SK-N-SH treated with all-trans-retinoic acid at 6 μM for 48 hours (cell line): ENCODE data around the gene TLNRD1.
A peak's percentile ranks its signal among the peaks of the same experiment; 100 is the strongest.

ENCODE experiments used
- ATAC-seq: fragments of 200-7000 bp; cut with Tn5 transposase; 3 replicates; pipeline ENCODE4 v1.9.1; 2020; ENCODE audit warnings: mild to moderate bottlenecking, moderate library complexity
- ARNTL ChIP-seq: fragments of 450-650 bp; formaldehyde crosslinking; IDR thresholded peaks from 2 replicates; pipeline ENCODE4 v1.5.0; 2020; ENCODE audit warnings: low read depth, mild to moderate bottlenecking, moderate library complexity, borderline replicate concordance
- BACH2 ChIP-seq: fragments of 250-450 bp; sonication (Bioruptor Pico); IDR thresholded peaks from 2 replicates; pipeline ENCODE4 v1.9.0; 2021; ENCODE audit warnings: mild to moderate bottlenecking, borderline replicate concordance
- CSDC2 ChIP-seq: fragments of 250-450 bp; sonication (Bioruptor Pico); IDR thresholded peaks from 2 replicates; pipeline ENCODE4 v1.5.0; 2020; ENCODE audit warnings: mild to moderate bottlenecking, moderate library complexity
- GLIS3 ChIP-seq: fragments of 250-450 bp; sonication (Bioruptor Pico); IDR thresholded peaks from 2 replicates; pipeline ENCODE4 v1.5.0; 2020; ENCODE audit warnings: mild to moderate bottlenecking, moderate library complexity
- ISL1 ChIP-seq: fragments of 250-450 bp; sonication (Bioruptor Pico); IDR thresholded peaks from 2 replicates; pipeline ENCODE4 v2.1.2; 2022; ENCODE audit warnings: mild to moderate bottlenecking, moderate library complexity
- OSR1 ChIP-seq: fragments of 250-450 bp; sonication (Bioruptor Pico); IDR thresholded peaks from 2 replicates; pipeline ENCODE4 v1.8.0; 2022; ENCODE audit warnings: moderate library complexity, mild to moderate bottlenecking, inconsistent platforms
- PPARA ChIP-seq: fragments of 250-450 bp; sonication (Bioruptor Pico); IDR thresholded peaks from 2 replicates; pipeline ENCODE4 v1.5.0; 2020; ENCODE audit warnings: mild to moderate bottlenecking, borderline replicate concordance
- RARB ChIP-seq: fragments of 250-450 bp; sonication (Bioruptor Pico); IDR thresholded peaks from 2 replicates; pipeline ENCODE4 v1.8.0; 2021; ENCODE audit warnings: mild to moderate bottlenecking, moderate library complexity
- SNAI2 ChIP-seq: fragments of 250-450 bp; sonication (Bioruptor Pico); IDR thresholded peaks from 2 replicates; pipeline ENCODE4 v1.5.0; 2020; ENCODE audit warnings: mild to moderate bottlenecking, moderate library complexity
- TCF4 ChIP-seq: fragments of 250-450 bp; sonication (Bioruptor Pico); IDR thresholded peaks from 2 replicates; pipeline ENCODE4 v1.8.0; 2021; ENCODE audit warnings: mild to moderate bottlenecking, moderate library complexity, borderline replicate concordance
- TOX ChIP-seq: fragments of 250-450 bp; sonication (Bioruptor Pico); IDR thresholded peaks from 2 replicates; pipeline ENCODE4 v1.8.0; 2021; ENCODE audit warnings: mild to moderate bottlenecking, moderate library complexity, borderline replicate concordance
- ZC3H10 ChIP-seq: fragments of 250-450 bp; sonication (Bioruptor Pico); IDR thresholded peaks from 2 replicates; pipeline ENCODE4 v1.5.1; 2021; ENCODE audit warnings: mild to moderate bottlenecking, moderate library complexity
- ZFP3 ChIP-seq: fragments of 250-450 bp; sonication (Bioruptor Pico); IDR thresholded peaks from 2 replicates; pipeline ENCODE4 v1.5.0; 2020; ENCODE audit warnings: mild to moderate bottlenecking, moderate library complexity
- ZFP30 ChIP-seq: fragments of 450-650 bp; formaldehyde crosslinking; IDR thresholded peaks from 2 replicates; pipeline ENCODE4 v1.5.0; 2022; ENCODE audit warnings: mild to moderate bottlenecking, moderate library complexity
- ZNF565 ChIP-seq: fragments of 450-650 bp; formaldehyde crosslinking; conservative IDR thresholded peaks from 2 replicates; pipeline ENCODE4 v1.5.0; 2020; ENCODE audit warnings: low read depth, mild to moderate bottlenecking, moderate library complexity
- ZNF70 ChIP-seq: fragments of 450-650 bp; formaldehyde crosslinking; IDR thresholded peaks from 2 replicates; pipeline ENCODE4 v1.5.0; 2020; ENCODE audit warnings: mild to moderate bottlenecking, moderate library complexity
- ZNF8 ChIP-seq: fragments of 450-650 bp; formaldehyde crosslinking; IDR thresholded peaks from 2 replicates; pipeline ENCODE4 v1.5.0; 2020; ENCODE audit warnings: mild to moderate bottlenecking, moderate library complexity
- TF ChIP-seq, protein P1 (sequence below): fragments of 250-450 bp; sonication (Bioruptor Pico); IDR thresholded peaks from 2 replicates; pipeline ENCODE4 v1.8.0; 2020; ENCODE audit warnings: mild to moderate bottlenecking, moderate library complexity, borderline replicate concordance
- TF ChIP-seq, protein P2 (sequence below): fragments of 250-450 bp; sonication (Bioruptor Pico); IDR thresholded peaks from 2 replicates; pipeline ENCODE4 v1.5.1; 2020; ENCODE audit warnings: low read depth, mild to moderate bottlenecking, moderate library complexity
- TF ChIP-seq, protein P3 (sequence below): fragments of 250-450 bp; sonication (Bioruptor Pico); IDR thresholded peaks from 2 replicates; pipeline ENCODE4 v1.5.1; 2021; ENCODE audit warnings: mild to moderate bottlenecking, moderate library complexity
- TF ChIP-seq, protein P4 (sequence below): fragments of 250-450 bp; sonication (Bioruptor Pico); IDR thresholded peaks from 2 replicates; pipeline ENCODE4 v1.8.0; 2021; ENCODE audit warnings: low read depth, mild to moderate bottlenecking, moderate library complexity, borderline replicate concordance
- TF ChIP-seq, protein P5 (sequence below): fragments of 250-450 bp; sonication (Bioruptor Pico); IDR thresholded peaks from 2 replicates; pipeline ENCODE4 v1.5.0; 2020; ENCODE audit warnings: mild to moderate bottlenecking, moderate library complexity

Gene TLNRD1

DNA sequence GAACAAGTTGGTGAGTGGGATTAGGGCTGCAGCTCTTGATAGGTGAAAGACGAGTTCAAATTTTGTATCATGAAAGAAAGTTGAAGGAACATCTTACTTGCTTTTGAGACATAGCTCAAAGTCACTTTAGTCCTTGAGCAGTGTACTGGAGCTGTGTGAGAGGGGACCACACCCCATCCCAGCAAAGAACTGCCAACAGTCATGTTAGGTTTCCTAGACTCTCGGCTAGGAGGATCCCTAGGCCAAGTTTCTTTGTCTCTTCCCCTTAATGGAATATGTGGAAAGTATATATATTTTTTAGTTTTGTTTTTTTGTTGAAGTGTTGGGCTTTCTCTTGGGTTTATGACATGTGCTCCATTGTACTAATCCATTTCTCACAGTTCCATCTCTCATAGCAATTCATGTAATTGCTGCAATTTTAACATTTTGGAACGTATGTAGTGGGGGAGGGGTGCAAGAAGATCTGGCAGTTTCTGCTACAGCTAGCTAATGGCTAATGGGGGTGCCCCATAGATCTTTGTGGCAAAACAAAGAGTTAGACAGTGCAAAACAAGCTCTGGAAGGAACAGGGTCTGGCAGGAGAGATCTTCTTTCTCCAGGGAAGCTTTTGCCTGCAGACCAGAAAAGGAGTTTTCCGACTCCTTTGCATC lies 25.1 kb downstream of the TLNRD1 start:
- TF ChIP-seq RARB (CRISPR knock-in tag) (no peak), PPARA (CRISPR knock-in tag) (no peak), ZC3H10 (no peak), CSDC2 (CRISPR knock-in tag) (no peak), ARNTL (no peak), ZNF8 (CRISPR knock-in tag) (no peak), TOX (CRISPR knock-in tag) (no peak), ZFP3 (CRISPR knock-in tag) (no peak), ZFP30 (CRISPR knock-in tag) (no peak), ZNF565 (CRISPR knock-in tag) (no peak), GLIS3 (no peak), ISL1 (CRISPR knock-in tag) (no peak), SNAI2 (CRISPR knock-in tag) (no peak), TCF4 (no peak), OSR1 (CRISPR knock-in tag) (no peak)
- TF ChIP-seq, protein P1, sequence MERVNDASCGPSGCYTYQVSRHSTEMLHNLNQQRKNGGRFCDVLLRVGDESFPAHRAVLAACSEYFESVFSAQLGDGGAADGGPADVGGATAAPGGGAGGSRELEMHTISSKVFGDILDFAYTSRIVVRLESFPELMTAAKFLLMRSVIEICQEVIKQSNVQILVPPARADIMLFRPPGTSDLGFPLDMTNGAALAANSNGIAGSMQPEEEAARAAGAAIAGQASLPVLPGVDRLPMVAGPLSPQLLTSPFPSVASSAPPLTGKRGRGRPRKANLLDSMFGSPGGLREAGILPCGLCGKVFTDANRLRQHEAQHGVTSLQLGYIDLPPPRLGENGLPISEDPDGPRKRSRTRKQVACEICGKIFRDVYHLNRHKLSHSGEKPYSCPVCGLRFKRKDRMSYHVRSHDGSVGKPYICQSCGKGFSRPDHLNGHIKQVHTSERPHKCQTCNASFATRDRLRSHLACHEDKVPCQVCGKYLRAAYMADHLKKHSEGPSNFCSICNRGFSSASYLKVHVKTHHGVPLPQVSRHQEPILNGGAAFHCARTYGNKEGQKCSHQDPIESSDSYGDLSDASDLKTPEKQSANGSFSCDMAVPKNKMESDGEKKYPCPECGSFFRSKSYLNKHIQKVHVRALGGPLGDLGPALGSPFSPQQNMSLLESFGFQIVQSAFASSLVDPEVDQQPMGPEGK (CRISPR knock-in tag) = no peak
- TF ChIP-seq, protein P2, sequence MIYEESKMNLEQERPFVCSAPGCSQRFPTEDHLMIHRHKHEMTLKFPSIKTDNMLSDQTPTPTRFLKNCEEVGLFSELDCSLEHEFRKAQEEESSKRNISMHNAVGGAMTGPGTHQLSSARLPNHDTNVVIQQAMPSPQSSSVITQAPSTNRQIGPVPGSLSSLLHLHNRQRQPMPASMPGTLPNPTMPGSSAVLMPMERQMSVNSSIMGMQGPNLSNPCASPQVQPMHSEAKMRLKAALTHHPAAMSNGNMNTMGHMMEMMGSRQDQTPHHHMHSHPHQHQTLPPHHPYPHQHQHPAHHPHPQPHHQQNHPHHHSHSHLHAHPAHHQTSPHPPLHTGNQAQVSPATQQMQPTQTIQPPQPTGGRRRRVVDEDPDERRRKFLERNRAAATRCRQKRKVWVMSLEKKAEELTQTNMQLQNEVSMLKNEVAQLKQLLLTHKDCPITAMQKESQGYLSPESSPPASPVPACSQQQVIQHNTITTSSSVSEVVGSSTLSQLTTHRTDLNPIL (CRISPR knock-in tag) = no peak
- TF ChIP-seq, protein P3, sequence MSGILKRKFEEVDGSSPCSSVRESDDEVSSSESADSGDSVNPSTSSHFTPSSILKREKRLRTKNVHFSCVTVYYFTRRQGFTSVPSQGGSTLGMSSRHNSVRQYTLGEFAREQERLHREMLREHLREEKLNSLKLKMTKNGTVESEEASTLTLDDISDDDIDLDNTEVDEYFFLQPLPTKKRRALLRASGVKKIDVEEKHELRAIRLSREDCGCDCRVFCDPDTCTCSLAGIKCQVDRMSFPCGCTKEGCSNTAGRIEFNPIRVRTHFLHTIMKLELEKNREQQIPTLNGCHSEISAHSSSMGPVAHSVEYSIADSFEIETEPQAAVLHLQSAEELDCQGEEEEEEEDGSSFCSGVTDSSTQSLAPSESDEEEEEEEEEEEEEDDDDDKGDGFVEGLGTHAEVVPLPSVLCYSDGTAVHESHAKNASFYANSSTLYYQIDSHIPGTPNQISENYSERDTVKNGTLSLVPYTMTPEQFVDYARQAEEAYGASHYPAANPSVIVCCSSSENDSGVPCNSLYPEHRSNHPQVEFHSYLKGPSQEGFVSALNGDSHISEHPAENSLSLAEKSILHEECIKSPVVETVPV (CRISPR knock-in tag) = no peak
- TF ChIP-seq, all 23 proteins: peak for 0

DNA sequence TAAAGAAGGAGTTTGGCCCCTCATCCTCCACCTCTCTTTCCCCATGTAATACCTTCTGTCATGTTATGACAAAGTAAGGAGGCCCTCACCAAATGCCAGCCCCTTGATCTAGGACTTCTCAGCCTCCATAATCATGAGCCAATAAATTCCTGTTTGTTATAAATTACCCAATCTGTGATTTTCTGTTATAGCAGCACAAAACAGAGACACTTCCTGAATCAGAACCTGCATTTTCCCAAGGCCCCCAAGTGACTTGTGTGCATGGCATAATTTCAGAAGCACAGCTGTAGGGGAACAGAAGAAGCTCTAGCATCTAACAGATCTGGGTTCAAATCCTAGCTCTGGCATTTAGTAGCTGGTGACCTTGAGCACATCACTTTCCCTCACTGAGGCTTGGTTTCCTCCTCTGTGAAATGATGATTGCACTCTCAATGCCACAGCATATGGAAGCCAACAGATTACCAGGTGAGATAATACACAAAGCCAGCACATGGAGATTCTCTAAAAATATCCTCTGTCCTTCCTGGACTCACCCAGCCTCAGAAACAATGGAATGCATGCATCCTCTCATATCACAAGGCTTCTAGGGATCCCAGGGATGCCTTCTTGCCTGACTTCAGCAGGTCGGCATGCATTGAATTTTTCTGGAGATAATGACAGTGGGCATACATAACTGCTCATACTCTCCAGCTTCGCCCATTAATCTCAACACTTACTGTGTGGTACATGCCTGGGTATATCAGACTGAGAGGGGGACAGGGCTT lies 26.3 kb downstream of the TLNRD1 start:
- TF ChIP-seq PPARA (CRISPR knock-in tag) = no peak
- no peak for TF ChIP-seq RARB (CRISPR knock-in tag)
- no peak for TF ChIP-seq ZC3H10
- TF ChIP-seq SNAI2 (CRISPR knock-in tag) = no peak
- TF ChIP-seq, protein P4, sequence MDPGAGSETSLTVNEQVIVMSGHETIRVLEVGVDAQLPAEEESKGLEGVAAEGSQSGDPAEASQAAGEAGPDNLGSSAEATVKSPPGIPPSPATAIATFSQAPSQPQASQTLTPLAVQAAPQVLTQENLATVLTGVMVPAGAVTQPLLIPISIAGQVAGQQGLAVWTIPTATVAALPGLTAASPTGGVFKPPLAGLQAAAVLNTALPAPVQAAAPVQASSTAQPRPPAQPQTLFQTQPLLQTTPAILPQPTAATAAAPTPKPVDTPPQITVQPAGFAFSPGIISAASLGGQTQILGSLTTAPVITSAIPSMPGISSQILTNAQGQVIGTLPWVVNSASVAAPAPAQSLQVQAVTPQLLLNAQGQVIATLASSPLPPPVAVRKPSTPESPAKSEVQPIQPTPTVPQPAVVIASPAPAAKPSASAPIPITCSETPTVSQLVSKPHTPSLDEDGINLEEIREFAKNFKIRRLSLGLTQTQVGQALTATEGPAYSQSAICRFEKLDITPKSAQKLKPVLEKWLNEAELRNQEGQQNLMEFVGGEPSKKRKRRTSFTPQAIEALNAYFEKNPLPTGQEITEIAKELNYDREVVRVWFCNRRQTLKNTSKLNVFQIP = no peak
- TF ChIP-seq ZFP30 (CRISPR knock-in tag) = no peak
- TF ChIP-seq, protein P3 (CRISPR knock-in tag) = no peak
- TF ChIP-seq CSDC2 (CRISPR knock-in tag) = no peak
- TF ChIP-seq ZNF70 = no peak
- peak; percentile 47; the same call in 2 of the 3 replicates for ATAC-seq

More for the DNA sequence above, 25.1 kb downstream of the TLNRD1 start:
- ATAC-seq = no peak

DNA sequence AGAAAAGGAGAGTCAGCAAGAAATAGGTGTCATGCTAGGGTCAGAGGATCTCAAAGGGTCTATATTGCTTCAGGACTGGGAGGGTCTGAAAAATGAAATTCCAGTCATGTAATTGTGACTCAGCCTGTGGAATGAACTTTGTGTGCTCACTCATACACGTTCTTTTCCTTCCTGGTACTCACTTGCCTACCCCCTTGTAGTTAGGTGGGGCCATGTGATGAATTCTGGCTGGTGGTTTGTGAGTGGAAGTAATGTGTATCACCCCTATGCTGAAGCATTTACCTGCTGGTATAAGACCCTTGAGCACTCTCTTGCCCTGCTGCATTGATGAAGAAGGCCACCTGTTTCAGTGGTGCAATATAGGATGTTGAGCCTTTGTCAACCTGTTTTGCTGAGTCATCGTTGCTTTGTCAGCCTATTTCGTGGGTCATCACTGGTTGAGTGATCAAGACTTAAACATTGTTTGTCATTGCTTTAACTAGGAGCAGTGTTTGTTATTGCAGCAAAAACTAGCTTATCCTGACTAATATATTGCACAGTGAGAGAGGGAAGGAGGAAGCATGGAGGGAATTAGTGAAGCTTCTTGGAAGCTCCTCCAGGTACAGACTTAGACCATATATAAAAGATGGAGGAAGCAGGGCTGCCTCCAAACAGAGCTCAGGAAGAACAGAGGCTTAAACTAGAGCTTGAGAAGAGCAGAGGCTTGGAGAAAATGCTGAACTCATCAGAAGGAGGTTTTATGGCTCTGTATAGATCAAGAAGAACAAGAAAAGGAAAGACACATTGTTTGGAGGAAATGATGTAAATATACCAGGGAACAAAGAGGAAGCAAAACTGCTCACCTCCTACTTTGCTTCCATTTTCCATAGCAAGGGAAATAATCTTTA lies 28.9 kb downstream of the TLNRD1 start:
- ATAC-seq = no peak
- TF ChIP-seq ZFP30 (CRISPR knock-in tag) = no peak
- no peak for TF ChIP-seq SNAI2 (CRISPR knock-in tag)
- no peak for TF ChIP-seq ARNTL
- no peak for TF ChIP-seq OSR1 (CRISPR knock-in tag)
- no peak for TF ChIP-seq RARB (CRISPR knock-in tag)
- TF ChIP-seq ZNF8 (CRISPR knock-in tag) = no peak
- TF ChIP-seq, protein P2 (CRISPR knock-in tag) = no peak
- TF ChIP-seq, protein P5, sequence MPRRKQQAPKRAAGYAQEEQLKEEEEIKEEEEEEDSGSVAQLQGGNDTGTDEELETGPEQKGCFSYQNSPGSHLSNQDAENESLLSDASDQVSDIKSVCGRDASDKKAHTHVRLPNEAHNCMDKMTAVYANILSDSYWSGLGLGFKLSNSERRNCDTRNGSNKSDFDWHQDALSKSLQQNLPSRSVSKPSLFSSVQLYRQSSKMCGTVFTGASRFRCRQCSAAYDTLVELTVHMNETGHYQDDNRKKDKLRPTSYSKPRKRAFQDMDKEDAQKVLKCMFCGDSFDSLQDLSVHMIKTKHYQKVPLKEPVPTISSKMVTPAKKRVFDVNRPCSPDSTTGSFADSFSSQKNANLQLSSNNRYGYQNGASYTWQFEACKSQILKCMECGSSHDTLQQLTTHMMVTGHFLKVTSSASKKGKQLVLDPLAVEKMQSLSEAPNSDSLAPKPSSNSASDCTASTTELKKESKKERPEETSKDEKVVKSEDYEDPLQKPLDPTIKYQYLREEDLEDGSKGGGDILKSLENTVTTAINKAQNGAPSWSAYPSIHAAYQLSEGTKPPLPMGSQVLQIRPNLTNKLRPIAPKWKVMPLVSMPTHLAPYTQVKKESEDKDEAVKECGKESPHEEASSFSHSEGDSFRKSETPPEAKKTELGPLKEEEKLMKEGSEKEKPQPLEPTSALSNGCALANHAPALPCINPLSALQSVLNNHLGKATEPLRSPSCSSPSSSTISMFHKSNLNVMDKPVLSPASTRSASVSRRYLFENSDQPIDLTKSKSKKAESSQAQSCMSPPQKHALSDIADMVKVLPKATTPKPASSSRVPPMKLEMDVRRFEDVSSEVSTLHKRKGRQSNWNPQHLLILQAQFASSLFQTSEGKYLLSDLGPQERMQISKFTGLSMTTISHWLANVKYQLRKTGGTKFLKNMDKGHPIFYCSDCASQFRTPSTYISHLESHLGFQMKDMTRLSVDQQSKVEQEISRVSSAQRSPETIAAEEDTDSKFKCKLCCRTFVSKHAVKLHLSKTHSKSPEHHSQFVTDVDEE (CRISPR knock-in tag) = no peak
- TF ChIP-seq ISL1 (CRISPR knock-in tag) = no peak
- no peak for TF ChIP-seq BACH2 (CRISPR knock-in tag)
